ENCODE data around the gene MLH3.

DNA sequence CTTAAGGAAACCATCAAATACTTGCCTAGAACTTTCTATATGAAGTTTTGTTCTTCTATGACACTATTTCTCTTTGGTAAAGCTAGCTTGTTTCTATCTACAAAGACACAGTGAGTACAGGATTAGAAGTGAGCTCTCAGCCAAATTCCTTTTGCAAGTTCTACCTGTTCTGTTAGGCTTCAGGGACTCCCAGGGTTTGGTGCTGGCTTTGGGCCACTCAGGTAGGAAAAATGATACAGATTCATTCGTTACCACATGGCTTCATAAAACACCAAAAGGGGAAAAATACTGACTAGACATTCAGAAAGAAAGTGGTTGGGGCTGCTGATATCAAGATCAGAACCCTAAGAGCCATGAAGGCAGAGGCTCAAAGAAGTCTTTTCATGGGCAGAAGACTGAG is 32.0 kb upstream of the MLH3 start:
- TF ChIP-seq POLR2AphosphoS5 (IDR thresholded peaks at IDR 0.05; ENCODE audit: borderline replicate concordance, low read depth, low read length) (no peak), EZH2 (IDR thresholded peaks at IDR 0.05) (no peak)

Data from SK-N-MC (cell line).